Measurements from ENCODE around the gene BEND7.

DNA sequence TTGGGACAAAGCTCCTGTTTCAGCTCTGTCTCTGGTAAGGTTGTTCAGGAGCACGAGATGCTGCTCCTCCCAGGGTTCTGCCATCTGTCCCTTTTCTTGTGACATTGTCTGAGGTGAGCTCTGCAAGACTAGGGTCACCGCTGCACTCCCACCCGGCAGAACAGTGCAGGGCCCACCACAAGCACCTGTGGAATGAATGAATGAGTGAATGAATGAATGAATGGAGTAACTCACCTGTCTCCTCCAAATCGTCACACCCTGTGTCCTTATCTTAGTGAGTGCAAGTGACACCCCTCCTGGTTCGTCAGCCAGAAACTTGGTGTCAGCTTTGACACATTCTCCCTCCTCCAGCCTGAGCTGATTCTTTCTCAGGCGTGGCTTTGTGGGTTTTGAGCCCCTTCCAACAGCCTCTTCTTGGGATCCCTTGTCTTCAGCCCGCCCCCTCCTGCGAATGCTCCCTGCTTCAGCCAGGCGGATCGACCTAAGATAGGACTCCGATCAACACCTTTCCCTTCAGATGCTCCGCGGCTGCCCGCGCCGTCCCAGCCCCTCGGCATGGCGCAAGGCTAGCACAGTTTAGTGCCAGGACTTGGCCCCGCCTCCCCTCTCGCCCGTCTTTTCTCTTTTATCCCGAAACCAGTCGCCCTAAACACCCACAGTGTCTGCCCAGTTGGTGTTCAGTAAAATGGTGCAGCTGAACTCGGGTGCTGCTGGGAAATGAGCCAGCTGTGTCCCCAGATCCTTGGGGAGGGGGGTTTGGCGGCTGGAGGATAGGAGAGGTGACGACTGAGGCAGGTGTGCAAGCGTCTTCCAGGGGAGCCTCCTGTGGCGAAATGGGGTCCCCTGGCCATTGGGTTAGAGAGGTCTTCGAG, 89.3 kb downstream of the BEND7 start:
- TF ChIP-seq, protein P1, sequence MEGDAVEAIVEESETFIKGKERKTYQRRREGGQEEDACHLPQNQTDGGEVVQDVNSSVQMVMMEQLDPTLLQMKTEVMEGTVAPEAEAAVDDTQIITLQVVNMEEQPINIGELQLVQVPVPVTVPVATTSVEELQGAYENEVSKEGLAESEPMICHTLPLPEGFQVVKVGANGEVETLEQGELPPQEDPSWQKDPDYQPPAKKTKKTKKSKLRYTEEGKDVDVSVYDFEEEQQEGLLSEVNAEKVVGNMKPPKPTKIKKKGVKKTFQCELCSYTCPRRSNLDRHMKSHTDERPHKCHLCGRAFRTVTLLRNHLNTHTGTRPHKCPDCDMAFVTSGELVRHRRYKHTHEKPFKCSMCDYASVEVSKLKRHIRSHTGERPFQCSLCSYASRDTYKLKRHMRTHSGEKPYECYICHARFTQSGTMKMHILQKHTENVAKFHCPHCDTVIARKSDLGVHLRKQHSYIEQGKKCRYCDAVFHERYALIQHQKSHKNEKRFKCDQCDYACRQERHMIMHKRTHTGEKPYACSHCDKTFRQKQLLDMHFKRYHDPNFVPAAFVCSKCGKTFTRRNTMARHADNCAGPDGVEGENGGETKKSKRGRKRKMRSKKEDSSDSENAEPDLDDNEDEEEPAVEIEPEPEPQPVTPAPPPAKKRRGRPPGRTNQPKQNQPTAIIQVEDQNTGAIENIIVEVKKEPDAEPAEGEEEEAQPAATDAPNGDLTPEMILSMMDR (IDR thresholded peaks at IDR 0.05; ENCODE audit: low read depth, low read length): no peak
- TF ChIP-seq, protein P2, sequence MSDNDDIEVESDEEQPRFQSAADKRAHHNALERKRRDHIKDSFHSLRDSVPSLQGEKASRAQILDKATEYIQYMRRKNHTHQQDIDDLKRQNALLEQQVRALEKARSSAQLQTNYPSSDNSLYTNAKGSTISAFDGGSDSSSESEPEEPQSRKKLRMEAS (IDR thresholded peaks at IDR 0.05; ENCODE audit: low read depth, low read length): no peak

All from NB4 (cell line).